Activated CD8-positive, alpha-beta memory T cell treated with anti-CD3 and anti-CD28 coated beads for 4 hours (primary cell): ENCODE data around the gene IKZF2.

ENCODE experiments used
- DNase-seq, 2 donors: peaks; one replicate each; pipeline ENCODE4 v3.0.0-alpha.2; 2020; ENCODE audit warnings: low read depth in 2 of 2

IKZF2 gene

GRCh38 chr2:212959471-212960117, 191.8 kb downstream of the IKZF2 start:
- DNase-seq, result no peak

GRCh38 chr2:212958757-212959295, 192.6 kb downstream of the IKZF2 start:
- DNase-seq, result no peak

- DNase-seq, result no peak
Observed at GRCh38 chr2:212958133-212958532, 193.3 kb downstream of the IKZF2 start.

GRCh38 chr2:212957624-212958023, 193.8 kb downstream of the IKZF2 start:
- DNase-seq, result no peak

GRCh38 chr2:212956665-212957607, 194.5 kb downstream of the IKZF2 start:
- DNase-seq, result no peak

- no peak for DNase-seq
Observed at GRCh38 chr2:212953170-212953920, 198.1 kb downstream of the IKZF2 start.

GRCh38 chr2:212949786-212950185, 201.6 kb downstream of the IKZF2 start:
- DNase-seq, result no peak
